ENCODE results near the gene WWOX. TPM values are rescaled to one million over a fixed set of nuclear protein-coding genes. Genes with fewer than 3 reads are reported as not detected.

WWOX gene
- total RNA-seq, 1 donor from 2014 or later = 28.2 TPM

GRCh38 chr16:78659668-78660217, 560.3 kb downstream of the WWOX start:
- Mint-ChIP-seq H3K4me1 (ENCODE audit: unreplicated experiment) (peaks cover 49% of the 10 kb centered on the region), H3K36me3 (no peaks in the 10 kb centered on the region), H3K4me3 (peak overlapping the region; percentile 40), H3K9me3 (peaks cover 7% of the 10 kb centered on the region), H3K27ac (no peak overlapping the region), H3K27me3 (no peaks in the 10 kb centered on the region)
- no peak for TF ChIP-seq CTCF (conservative IDR thresholded peaks at IDR 0.05)
- no peak for DNase-seq (ENCODE audit: extremely low spot score, unreplicated experiment)

GRCh38 chr16:78660795-78661194, 561.3 kb downstream of the WWOX start:
- Mint-ChIP-seq H3K4me1 (ENCODE audit: unreplicated experiment) (peaks cover 40% of the 10 kb centered on the region), H3K36me3 (no peaks in the 10 kb centered on the region), H3K27me3 (no peaks in the 10 kb centered on the region), H3K9me3 (peaks cover 7% of the 10 kb centered on the region), H3K27ac (no peak overlapping the region), H3K4me3 (no peak overlapping the region)
- no peak for TF ChIP-seq CTCF (conservative IDR thresholded peaks at IDR 0.05)
- DNase-seq (ENCODE audit: extremely low spot score, unreplicated experiment) = no peak

- Mint-ChIP-seq H3K4me3 (no peak overlapping the region), H3K9me3 (peaks cover 7% of the 10 kb centered on the region), H3K36me3 (no peaks in the 10 kb centered on the region), H3K27ac (no peak overlapping the region), H3K27me3 (no peaks in the 10 kb centered on the region), H3K4me1 (ENCODE audit: unreplicated experiment) (peaks cover 31% of the 10 kb centered on the region)
- no peak for TF ChIP-seq CTCF (conservative IDR thresholded peaks at IDR 0.05)
- no peak for DNase-seq (ENCODE audit: extremely low spot score, unreplicated experiment)
Measured at GRCh38 chr16:78663690-78664089, 564.2 kb downstream of the WWOX start.

- Mint-ChIP-seq H3K9me3 (peaks cover 7% of the 10 kb centered on the region), H3K4me1 (ENCODE audit: unreplicated experiment) (peaks cover 20% of the 10 kb centered on the region), H3K4me3 (no peak overlapping the region), H3K27me3 (no peaks in the 10 kb centered on the region), H3K27ac (no peak overlapping the region), H3K36me3 (no peaks in the 10 kb centered on the region)
- no peak for TF ChIP-seq CTCF (conservative IDR thresholded peaks at IDR 0.05)
- no peak for DNase-seq (ENCODE audit: extremely low spot score, unreplicated experiment)
Measured at GRCh38 chr16:78664811-78665772, 565.6 kb downstream of the WWOX start.

GRCh38 chr16:78666318-78666717, 566.9 kb downstream of the WWOX start:
- no peaks in the 10 kb centered on the region for H3K36me3 Mint-ChIP-seq
- TF ChIP-seq CTCF (conservative IDR thresholded peaks at IDR 0.05) = no peak
- H3K4me1 Mint-ChIP-seq (ENCODE audit: unreplicated experiment) = peaks cover 11% of the 10 kb centered on the region
- H3K4me3 Mint-ChIP-seq = no peak overlapping the region
- peaks cover 7% of the 10 kb centered on the region for H3K9me3 Mint-ChIP-seq
- no peak for DNase-seq (ENCODE audit: extremely low spot score, unreplicated experiment)
- H3K27ac Mint-ChIP-seq = no peak overlapping the region
- H3K27me3 Mint-ChIP-seq = no peaks in the 10 kb centered on the region
